Measurements from ENCODE around the gene AMPD2.

Gene AMPD2

DNA sequence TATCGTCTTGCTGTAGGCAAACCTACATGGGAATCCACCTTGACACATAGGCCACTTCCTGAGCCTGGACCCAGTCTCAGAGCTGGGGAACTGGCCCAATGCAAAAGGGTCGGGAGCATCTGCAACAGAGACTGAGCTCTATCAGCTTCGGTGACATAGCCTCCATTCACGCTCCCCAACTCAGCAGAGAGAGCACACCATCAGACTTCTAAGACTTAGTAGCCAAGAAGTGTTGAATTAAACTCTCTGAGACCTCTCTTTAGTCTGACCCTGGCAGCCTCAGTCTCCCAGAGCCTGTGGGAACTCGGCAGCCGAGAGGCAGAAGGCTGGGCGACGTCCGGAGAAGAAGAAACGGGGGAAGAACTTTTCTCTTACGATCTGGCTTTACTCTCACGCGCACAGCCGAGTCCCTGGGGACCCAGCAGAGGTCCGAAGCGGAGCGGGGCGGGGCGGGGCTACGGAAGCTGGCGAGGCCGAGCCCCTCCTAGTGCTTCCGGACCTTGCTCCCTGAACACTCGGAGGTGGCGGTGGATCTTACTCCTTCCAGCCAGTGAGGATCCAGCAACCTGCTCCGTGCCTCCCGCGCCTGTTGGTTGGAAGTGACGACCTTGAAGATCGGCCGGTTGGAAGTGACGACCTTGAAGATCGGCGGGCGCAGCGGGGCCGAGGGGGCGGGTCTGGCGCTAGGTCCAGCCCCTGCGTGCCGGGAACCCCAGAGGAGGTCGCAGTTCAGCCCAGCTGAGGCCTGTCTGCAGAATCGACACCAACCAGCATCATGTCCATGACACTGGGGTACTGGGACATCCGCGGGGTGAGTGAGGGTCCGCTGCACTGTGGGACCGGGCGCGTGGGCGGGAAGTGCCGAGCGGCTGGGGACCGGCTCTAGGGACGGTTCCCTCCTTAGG is 36.2 kb downstream of the AMPD2 start, which contains the start of gene GSTM4:
Gene GSTM4, plus strand, starts transcription at position 485 of the 905 bp plus-strand sequence. Its CDS starts 291 bp downstream, at position 776.
- peak; percentile 93 for DNase-seq (ENCODE audit: low read depth)
- peak within 1 kb of the TSS; percentile 72 for H3K4me3 ChIP-seq (ENCODE audit: low read depth, low read length)
- peak; percentile 38; the same call in 1 of the 2 replicates for TF ChIP-seq MYC (IDR thresholded peaks at IDR 0.05; ENCODE audit: low read depth, low read length)
- TF ChIP-seq, protein P1, sequence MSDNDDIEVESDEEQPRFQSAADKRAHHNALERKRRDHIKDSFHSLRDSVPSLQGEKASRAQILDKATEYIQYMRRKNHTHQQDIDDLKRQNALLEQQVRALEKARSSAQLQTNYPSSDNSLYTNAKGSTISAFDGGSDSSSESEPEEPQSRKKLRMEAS (IDR thresholded peaks at IDR 0.05; ENCODE audit: low read depth, low read length): peak; percentile 42; the same call in 1 of the 2 replicates
- TF ChIP-seq POLR2A (IDR thresholded peaks at IDR 0.05; ENCODE audit: extremely low read depth, insufficient read length): peak; percentile 70
- TF ChIP-seq, protein P2, sequence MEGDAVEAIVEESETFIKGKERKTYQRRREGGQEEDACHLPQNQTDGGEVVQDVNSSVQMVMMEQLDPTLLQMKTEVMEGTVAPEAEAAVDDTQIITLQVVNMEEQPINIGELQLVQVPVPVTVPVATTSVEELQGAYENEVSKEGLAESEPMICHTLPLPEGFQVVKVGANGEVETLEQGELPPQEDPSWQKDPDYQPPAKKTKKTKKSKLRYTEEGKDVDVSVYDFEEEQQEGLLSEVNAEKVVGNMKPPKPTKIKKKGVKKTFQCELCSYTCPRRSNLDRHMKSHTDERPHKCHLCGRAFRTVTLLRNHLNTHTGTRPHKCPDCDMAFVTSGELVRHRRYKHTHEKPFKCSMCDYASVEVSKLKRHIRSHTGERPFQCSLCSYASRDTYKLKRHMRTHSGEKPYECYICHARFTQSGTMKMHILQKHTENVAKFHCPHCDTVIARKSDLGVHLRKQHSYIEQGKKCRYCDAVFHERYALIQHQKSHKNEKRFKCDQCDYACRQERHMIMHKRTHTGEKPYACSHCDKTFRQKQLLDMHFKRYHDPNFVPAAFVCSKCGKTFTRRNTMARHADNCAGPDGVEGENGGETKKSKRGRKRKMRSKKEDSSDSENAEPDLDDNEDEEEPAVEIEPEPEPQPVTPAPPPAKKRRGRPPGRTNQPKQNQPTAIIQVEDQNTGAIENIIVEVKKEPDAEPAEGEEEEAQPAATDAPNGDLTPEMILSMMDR (IDR thresholded peaks at IDR 0.05; ENCODE audit: low read depth, low read length): no peak

DNA sequence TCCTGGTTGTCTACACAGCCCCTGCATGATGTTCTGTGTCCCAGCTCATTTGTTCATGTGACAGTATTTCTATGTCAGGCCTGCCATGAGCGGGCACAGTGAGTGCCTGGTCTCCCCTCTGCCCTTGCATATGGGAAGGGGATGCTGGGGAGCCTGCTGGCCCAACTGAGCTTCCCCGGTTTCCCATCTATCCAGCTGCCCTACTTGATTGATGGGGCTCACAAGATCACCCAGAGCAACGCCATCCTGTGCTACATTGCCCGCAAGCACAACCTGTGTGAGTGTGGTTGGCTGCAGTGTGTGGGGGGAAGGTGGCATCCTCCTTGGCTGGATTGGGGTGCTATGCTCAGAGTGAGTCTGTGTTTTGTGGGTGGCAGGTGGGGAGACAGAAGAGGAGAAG is 37.8 kb downstream of the AMPD2 start:
- TF ChIP-seq, protein P2 (IDR thresholded peaks at IDR 0.05; ENCODE audit: low read depth, low read length): no peak
- TF ChIP-seq, protein P1 (IDR thresholded peaks at IDR 0.05; ENCODE audit: low read depth, low read length): no peak
- no peak for TF ChIP-seq POLR2A (IDR thresholded peaks at IDR 0.05; ENCODE audit: extremely low read depth, insufficient read length)
- no peak for TF ChIP-seq MYC (IDR thresholded peaks at IDR 0.05; ENCODE audit: low read depth, low read length)
- no peak for DNase-seq (ENCODE audit: low read depth)
- no peak overlapping the region for H3K4me3 ChIP-seq (ENCODE audit: low read depth, low read length)

DNA sequence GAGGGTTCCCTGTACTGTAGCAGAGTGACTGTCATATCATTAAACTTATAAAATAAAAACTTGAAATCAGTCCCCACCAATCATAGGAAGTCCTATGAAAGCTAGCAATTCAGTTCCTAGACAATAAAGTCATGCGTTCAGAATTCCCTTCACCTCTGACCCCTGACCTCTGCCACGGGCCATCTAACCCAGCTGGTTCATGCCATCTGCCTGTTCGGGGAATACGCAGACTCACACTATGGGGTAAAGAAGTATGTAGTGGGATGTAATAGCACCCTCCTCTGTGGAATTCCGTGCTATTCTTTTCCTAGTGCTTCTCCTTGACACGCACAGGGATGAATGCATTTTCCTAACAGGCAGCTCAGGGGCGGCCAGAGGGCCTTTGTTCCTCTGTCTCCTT is 38.3 kb downstream of the AMPD2 start:
- no peak overlapping the region for H3K4me3 ChIP-seq (ENCODE audit: low read depth, low read length)
- DNase-seq (ENCODE audit: low read depth): no peak
- TF ChIP-seq, protein P2 (IDR thresholded peaks at IDR 0.05; ENCODE audit: low read depth, low read length): no peak

DNA sequence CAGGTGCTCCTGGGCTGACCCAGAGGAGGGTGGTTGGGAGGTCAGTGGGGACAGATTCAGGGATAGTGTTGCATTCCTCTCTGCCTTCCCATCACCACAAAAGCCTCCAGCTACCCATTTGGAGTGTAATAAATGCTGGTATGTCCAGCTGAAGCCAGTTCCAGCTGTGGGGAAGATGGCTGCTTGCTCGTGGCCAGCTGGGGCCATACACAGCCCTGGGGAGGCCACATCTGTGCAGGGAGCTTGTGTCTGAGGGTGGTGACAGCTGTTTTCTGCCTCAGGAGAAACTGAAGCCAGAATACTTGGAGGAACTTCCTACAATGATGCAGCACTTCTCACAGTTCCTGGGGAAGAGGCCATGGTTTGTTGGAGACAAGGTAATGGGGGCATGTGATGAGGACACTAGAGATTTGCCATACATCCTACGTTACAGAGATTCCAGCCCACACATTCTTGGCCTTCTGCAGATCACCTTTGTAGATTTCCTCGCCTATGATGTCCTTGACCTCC is 39.0 kb downstream of the AMPD2 start:
- no peak overlapping the region for H3K4me3 ChIP-seq (ENCODE audit: low read depth, low read length)
- TF ChIP-seq MYC (IDR thresholded peaks at IDR 0.05; ENCODE audit: low read depth, low read length): no peak
- TF ChIP-seq POLR2A (IDR thresholded peaks at IDR 0.05; ENCODE audit: extremely low read depth, insufficient read length): no peak
- TF ChIP-seq, protein P2 (IDR thresholded peaks at IDR 0.05; ENCODE audit: low read depth, low read length): no peak
- TF ChIP-seq, protein P1 (IDR thresholded peaks at IDR 0.05; ENCODE audit: low read depth, low read length): no peak
- no peak for DNase-seq (ENCODE audit: low read depth)

DNA sequence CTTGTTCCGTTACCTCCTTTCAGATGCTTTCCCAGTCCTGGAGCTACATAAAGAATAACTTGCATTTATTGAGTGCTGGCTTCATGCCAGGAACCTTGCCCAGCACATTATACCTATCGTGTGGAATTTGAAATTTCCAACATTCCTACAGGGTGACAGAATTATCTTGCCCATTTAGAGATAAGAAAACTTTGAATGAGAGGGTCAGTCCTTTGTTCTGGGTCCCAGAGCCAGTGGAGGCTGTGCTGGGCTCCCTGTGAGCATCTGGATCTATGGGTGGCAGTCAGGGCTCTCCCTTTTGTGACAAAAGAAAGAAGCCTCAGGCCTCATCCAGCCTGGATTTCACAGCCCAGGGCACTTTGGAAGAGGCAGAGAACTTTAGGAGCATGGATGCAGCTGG is 39.5 kb downstream of the AMPD2 start:
- DNase-seq (ENCODE audit: low read depth): no peak

More for the DNA sequence above, 39.5 kb downstream of the AMPD2 start:
- no peak overlapping the region for H3K4me3 ChIP-seq (ENCODE audit: low read depth, low read length)
- TF ChIP-seq, protein P1 (IDR thresholded peaks at IDR 0.05; ENCODE audit: low read depth, low read length): no peak
- TF ChIP-seq, protein P2 (IDR thresholded peaks at IDR 0.05; ENCODE audit: low read depth, low read length): no peak
- TF ChIP-seq MYC (IDR thresholded peaks at IDR 0.05; ENCODE audit: low read depth, low read length) (no peak), POLR2A (IDR thresholded peaks at IDR 0.05; ENCODE audit: extremely low read depth, insufficient read length) (no peak)

All from NB4 (cell line).